DOHH2 (cell line): ENCODE data around the gene ACP4.
"Not testable (repeated sequence)": the region's sequence is repeated elsewhere in the genome, so short reads cannot be mapped to it uniquely, and the experiment has no call there.

Experiments used
- H3F3A ChIP-seq: fragments of 200-600 bp; sonication (generic), shearing (Covaris generic); 2 replicates; pipeline ENCODE4 v1.6.0; 2016; ENCODE audit warnings: antibody characterized with exemption, mild to moderate bottlenecking; ENCODE audit not compliant: control insufficient read depth, insufficient read depth
- H3K27ac ChIP-seq: fragments of 200-600 bp; sonication (generic); 2 replicates; pipeline ENCODE4 v1.5.1; 2014; ENCODE audit warnings: low read depth, mild to moderate bottlenecking, low read length, moderate library complexity
- H3K27me3 ChIP-seq: fragments of 200-600 bp; sonication (generic); 2 replicates; pipeline ENCODE4 v1.6.1; 2014; ENCODE audit warnings: mild to moderate bottlenecking, low read length, mixed read lengths; ENCODE audit not compliant: control insufficient read depth
- H3K36me3 ChIP-seq: fragments of 200-600 bp; sonication (generic); 2 replicates; pipeline ENCODE4 v1.6.1; 2014; ENCODE audit warnings: mild to moderate bottlenecking, low read length, moderate library complexity, mixed read lengths; ENCODE audit not compliant: control insufficient read depth
- H3K4me1 ChIP-seq: fragments of 200-600 bp; sonication (generic); 2 replicates; pipeline ENCODE4 v1.6.1; 2014; ENCODE audit warnings: mild to moderate bottlenecking, low read length, mixed read lengths; ENCODE audit not compliant: control insufficient read depth
- H3K4me2 ChIP-seq: fragments of 200-600 bp; sonication (generic); 2 replicates; pipeline ENCODE4 v1.6.0; 2014; ENCODE audit warnings: mild to moderate bottlenecking, low read length, moderate library complexity
- H3K4me3 ChIP-seq: fragments of 200-600 bp; sonication (generic); 2 replicates; pipeline ENCODE4 v1.5.1; 2014; ENCODE audit warnings: mild to moderate bottlenecking, low read length, mixed read lengths
- H3K79me2 ChIP-seq: fragments of 200-600 bp; sonication (generic); 2 replicates; pipeline ENCODE4 v1.6.1; 2014; ENCODE audit warnings: mild to moderate bottlenecking, low read length, mixed read lengths; ENCODE audit not compliant: control insufficient read depth
- H3K9me2 ChIP-seq: fragments of 200-600 bp; sonication (generic); replicated peaks from 2 replicates; pipeline ENCODE4 v1.6.1; 2014; ENCODE audit warnings: mild to moderate bottlenecking, low read length, mixed read lengths; ENCODE audit not compliant: control insufficient read depth
- H3K9me3 ChIP-seq: fragments of 200-600 bp; sonication (generic); 2 replicates; pipeline ENCODE4 v1.6.1; 2014; ENCODE audit warnings: antibody characterized with exemption, low read length, mixed read lengths; ENCODE audit not compliant: control insufficient read depth, insufficient read depth
- H4K20me1 ChIP-seq: fragments of 200-600 bp; sonication (generic); 2 replicates; pipeline ENCODE4 v1.6.0; 2014; ENCODE audit warnings: low read depth, mild to moderate bottlenecking, antibody characterized with exemption, low read length, moderate library complexity; ENCODE audit not compliant: control insufficient read depth, insufficient read depth
- CTCF ChIP-seq: fragments of 200-600 bp; sonication (generic); IDR thresholded peaks from one replicate; pipeline ENCODE4 v1.5.1; 2014; ENCODE audit warnings: antibody characterized with exemption, mild to moderate bottlenecking, low read depth, low read length; ENCODE audit not compliant: poor library complexity, severe bottlenecking
- EZH2phosphoT487 ChIP-seq: fragments of 200-600 bp; sonication (generic); IDR thresholded peaks from 2 replicates; pipeline ENCODE4 v1.6.1; 2017; ENCODE audit warnings: borderline replicate concordance, mild to moderate bottlenecking, antibody characterized with exemption, low read length, moderate library complexity, mixed read lengths

The ACP4 gene

DNA sequence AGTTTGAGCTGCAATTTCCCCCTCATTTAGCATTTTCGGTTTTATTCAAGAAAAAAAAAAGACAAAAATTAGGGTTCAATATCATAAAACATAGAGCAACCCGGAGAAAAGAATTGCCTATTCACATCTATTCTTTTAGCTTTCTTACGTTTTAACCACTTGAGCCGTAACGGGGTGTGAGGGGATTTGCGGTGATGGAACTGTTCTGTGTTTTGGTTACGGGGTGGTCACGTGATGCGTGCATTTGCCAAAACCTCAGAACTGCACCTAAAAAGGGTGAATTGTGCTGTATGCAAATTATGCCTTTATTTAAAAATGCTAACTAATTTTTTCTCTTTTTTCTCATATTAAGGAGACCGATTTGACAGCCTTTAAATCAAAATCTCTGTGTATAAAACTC is 45.0 kb upstream of the ACP4 start:
- no peak overlapping the region for H3K4me2 ChIP-seq
- peaks cover 3% of the 10 kb centered on the region; the same call in 1 of the 2 replicates for H3K4me1 ChIP-seq
- H3K79me2 ChIP-seq = no peaks in the 10 kb centered on the region
- H3K36me3 ChIP-seq = no peaks in the 10 kb centered on the region
- H3K9me2 ChIP-seq = no peaks in the 10 kb centered on the region
- no peaks in the 10 kb centered on the region for H4K20me1 ChIP-seq
- TF ChIP-seq EZH2phosphoT487 (no peak), CTCF (no peak)
- H3K4me3 ChIP-seq = no peak overlapping the region
- no peaks in the 10 kb centered on the region for H3K27me3 ChIP-seq
- no peaks in the 10 kb centered on the region; the same call in 1 of the 2 replicates for H3F3A ChIP-seq
- H3K9me3 ChIP-seq = no peaks in the 10 kb centered on the region
- no peak overlapping the region for H3K27ac ChIP-seq

DNA sequence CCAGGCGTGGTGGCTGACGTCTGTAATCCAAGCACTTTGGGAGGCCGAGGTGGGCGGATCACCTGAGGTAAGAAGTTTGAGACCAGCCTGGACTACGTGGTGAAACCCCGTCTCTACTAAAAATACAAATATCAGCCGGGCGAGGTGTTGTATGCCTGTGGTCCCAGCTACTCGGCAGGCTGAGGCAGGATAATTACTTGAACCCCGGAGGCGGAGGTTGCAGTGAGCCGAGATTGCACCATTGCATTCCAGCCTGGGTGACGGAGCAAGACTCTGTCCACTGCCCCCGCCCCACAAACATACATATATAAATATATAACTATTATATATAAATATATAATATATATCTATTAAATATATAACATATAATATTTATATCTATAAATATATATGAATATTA is 43.1 kb upstream of the ACP4 start:
- H3K9me3 ChIP-seq, H3K79me2 ChIP-seq, H3K36me3 ChIP-seq, H4K20me1 ChIP-seq, H3K27me3 ChIP-seq, H3K4me3 ChIP-seq, H3K27ac ChIP-seq, H3K4me1 ChIP-seq, H3F3A ChIP-seq, H3K4me2 ChIP-seq, H3K9me2 ChIP-seq: not testable (repeated sequence)

DNA sequence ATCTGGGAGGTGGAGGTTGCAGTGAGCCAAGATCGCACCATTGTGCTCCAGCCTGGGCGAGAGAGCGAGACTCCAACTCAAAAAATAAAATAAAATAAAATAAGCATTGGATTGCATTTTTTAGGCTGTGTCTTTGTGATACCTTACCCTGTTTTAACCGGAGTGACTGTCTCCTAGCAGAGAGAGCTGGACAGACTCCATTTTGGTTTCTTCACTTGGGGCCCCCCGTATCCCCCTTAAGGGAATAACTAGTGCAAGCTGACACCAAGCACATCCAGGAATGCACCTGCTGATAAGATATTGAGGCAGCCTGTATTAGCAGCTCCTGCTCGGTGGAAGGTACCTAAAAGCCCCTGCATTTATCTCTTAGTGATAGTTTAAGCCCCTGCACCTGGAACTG is 40.7 kb upstream of the ACP4 start:
- Histone ChIP-seq H4K20me1 (no peaks in the 10 kb centered on the region), H3K4me3 (no peak overlapping the region), H3K27ac (no peak overlapping the region), H3K36me3 (no peaks in the 10 kb centered on the region), H3K9me2 (no peaks in the 10 kb centered on the region), H3F3A (no peaks in the 10 kb centered on the region; the same call in 1 of the 2 replicates), H3K27me3 (no peaks in the 10 kb centered on the region), H3K4me2 (no peak overlapping the region), H3K9me3 (no peaks in the 10 kb centered on the region), H3K79me2 (no peaks in the 10 kb centered on the region), H3K4me1 (peaks cover 3% of the 10 kb centered on the region; the same call in 1 of the 2 replicates)
- no peak for TF ChIP-seq CTCF
- no peak for TF ChIP-seq EZH2phosphoT487

DNA sequence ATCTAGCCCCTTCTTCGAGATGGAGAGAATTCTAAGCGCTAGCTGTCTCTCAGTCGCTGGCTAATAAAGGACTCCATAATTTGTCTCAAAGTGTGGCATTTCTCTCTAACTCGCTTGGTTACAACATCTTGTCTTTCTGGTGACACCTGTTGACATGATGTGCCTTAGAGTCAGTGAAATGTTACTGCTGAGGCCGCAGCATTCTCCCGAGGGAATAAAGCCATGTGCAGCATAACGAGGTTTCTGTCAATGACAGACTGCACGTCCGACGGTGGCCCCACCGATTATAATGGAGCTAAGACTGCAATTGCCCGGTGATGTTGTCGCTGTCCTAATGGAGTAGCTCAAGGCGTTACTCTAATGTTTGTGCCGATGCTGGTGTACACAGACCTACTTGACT is 40.2 kb upstream of the ACP4 start:
- H3K9me3 ChIP-seq = no peaks in the 10 kb centered on the region

More for the DNA sequence above, 40.2 kb upstream of the ACP4 start:
- TF ChIP-seq CTCF (no peak), EZH2phosphoT487 (no peak)
- H3K4me2 ChIP-seq = no peak overlapping the region
- no peak overlapping the region for H3K27ac ChIP-seq
- no peaks in the 10 kb centered on the region for H3K36me3 ChIP-seq
- H3F3A ChIP-seq = no peaks in the 10 kb centered on the region; the same call in 1 of the 2 replicates
- no peaks in the 10 kb centered on the region for H3K79me2 ChIP-seq
- H3K9me2 ChIP-seq = no peaks in the 10 kb centered on the region
- H3K4me3 ChIP-seq = no peak overlapping the region
- no peaks in the 10 kb centered on the region for H3K27me3 ChIP-seq
- H4K20me1 ChIP-seq = no peaks in the 10 kb centered on the region
- peaks cover 3% of the 10 kb centered on the region; the same call in 1 of the 2 replicates for H3K4me1 ChIP-seq
